Smooth muscle cell (in vitro differentiated cells): ENCODE measurements around the gene YWHAB. TPM values are rescaled to one million over a fixed set of nuclear protein-coding genes. Genes with fewer than 3 reads are reported as not detected.

ENCODE experiments used
- DNase-seq: peaks from one replicate; lab custom pipeline; 2025; ENCODE audit not compliant: unreplicated experiment; lab: John Stamatoyannopoulos, UW
- H2AFZ ChIP-seq: fragments of 200-600 bp; sonication (generic); 2 replicates; pipeline ENCODE4 v1.6.0; 2016; ENCODE audit warnings: antibody characterized with exemption, low read depth, mild to moderate bottlenecking
- H3F3A ChIP-seq: fragments of 200-600 bp; sonication (generic); 2 replicates; pipeline ENCODE4 v1.6.0; 2017; ENCODE audit warnings: antibody characterized with exemption, low read depth
- H3K27ac ChIP-seq: fragments of 200-600 bp; sonication (generic); 2 replicates; pipeline ENCODE4 v1.5.1; 2016; ENCODE audit warnings: low read depth, mild to moderate bottlenecking
- H3K27me3 ChIP-seq: fragments of 200-600 bp; sonication (generic); 2 replicates; pipeline ENCODE4 v1.6.1; 2016; ENCODE audit warnings: low read depth, mild to moderate bottlenecking
- H3K36me3 ChIP-seq: fragments of 200-600 bp; sonication (generic); 2 replicates; pipeline ENCODE4 v1.5.1; 2016; ENCODE audit warnings: low read depth
- H3K4me1 ChIP-seq: fragments of 200-600 bp; sonication (generic); 2 replicates; pipeline ENCODE4 v1.5.1; 2016; ENCODE audit warnings: low read depth
- H3K4me2 ChIP-seq: fragments of 200-600 bp; sonication (generic); 2 replicates; pipeline ENCODE4 v1.6.0; 2016; ENCODE audit warnings: mild to moderate bottlenecking
- H3K4me3 ChIP-seq: fragments of 200-600 bp; sonication (generic); 2 replicates; pipeline ENCODE4 v1.5.1; 2016; ENCODE audit warnings: mild to moderate bottlenecking
- H3K79me2 ChIP-seq: fragments of 200-600 bp; sonication (generic); 2 replicates; pipeline ENCODE4 v1.6.0; 2016; ENCODE audit warnings: low read depth, mild to moderate bottlenecking
- H3K9ac ChIP-seq: fragments of 200-600 bp; sonication (generic); 2 replicates; pipeline ENCODE4 v1.6.0; 2016; ENCODE audit warnings: low read depth
- H3K9me3 ChIP-seq: fragments of 200-600 bp; sonication (generic); replicated peaks from 2 replicates; pipeline ENCODE4 v1.5.1; 2016; ENCODE audit warnings: low read depth
- H4K20me1 ChIP-seq: fragments of 200-600 bp; sonication (generic); 2 replicates; pipeline ENCODE4 v1.6.0; 2016; ENCODE audit warnings: low read depth
- CTCF ChIP-seq: fragments of 200-600 bp; sonication (generic); IDR thresholded peaks from 2 replicates; pipeline ENCODE4 v1.5.1; 2017; ENCODE audit warnings: borderline replicate concordance, mild to moderate bottlenecking, antibody characterized with exemption; ENCODE audit not compliant: insufficient read depth, poor library complexity, severe bottlenecking
- WGBS: methylation state at CpG from one replicate; pipeline ENCODE4 v1.1.7; 2016; ENCODE audit warnings: low lambda C conversion rate; 5-methylcytosine and 5-hydroxymethylcytosine counted together
- polyA plus RNA-seq: library from polyadenylated mRNA; unstranded; fragments of >200 nt; fragmentation: Nextera tagmentation; extraction: Ambion mirVana; gene quantifications from 2 replicates; pipeline ENCODE4 v1.2.1, GENCODE V29; 2016
- total RNA-seq: library from RNA; depleted of rRNA; stranded (reverse); fragments of >200 nt; gene quantifications from 2 replicates; pipeline ENCODE4 v1.2.3, GENCODE V29; 2014

YWHAB gene
- total and polyA plus RNA-seq, 2 experiments from 2014 or later = 99.8 to 226 TPM

GRCh38 chr20:44912189-44912588, 26.7 kb downstream of the YWHAB start:
- H3K79me2 ChIP-seq = no peaks in the 10 kb centered on the region
- no peak for TF ChIP-seq CTCF
- no peak overlapping the region for H3K27ac ChIP-seq
- H3K36me3 ChIP-seq = peaks cover 7% of the 10 kb centered on the region
- no peak overlapping the region for H3K4me2 ChIP-seq
- WGBS = 98% methylated on average over 2 of the region's 2 CpGs
- peaks cover 9% of the 10 kb centered on the region for H3K4me1 ChIP-seq
- H4K20me1 ChIP-seq = no peaks in the 10 kb centered on the region
- no peak overlapping the region for H3K4me3 ChIP-seq
- no peak overlapping the region for H2AFZ ChIP-seq
- no peaks in the 10 kb centered on the region for H3K9me3 ChIP-seq
- no peak for DNase-seq
- H3K9ac ChIP-seq = no peak overlapping the region
- H3K27me3 ChIP-seq = no peaks in the 10 kb centered on the region
- peaks cover 15% of the 10 kb centered on the region for H3F3A ChIP-seq

GRCh38 chr20:44914924-44915323, 29.4 kb downstream of the YWHAB start:
- peaks cover 7% of the 10 kb centered on the region for H3K36me3 ChIP-seq

GRCh38 chr20:44916586-44916985, 31.1 kb downstream of the YWHAB start:
- no peaks in the 10 kb centered on the region for H4K20me1 ChIP-seq
- H3F3A ChIP-seq = no peaks in the 10 kb centered on the region
- no peak overlapping the region for H3K4me2 ChIP-seq
- peaks cover 7% of the 10 kb centered on the region for H3K36me3 ChIP-seq
- H3K9ac ChIP-seq = no peak overlapping the region
- H3K4me1 ChIP-seq = no peaks in the 10 kb centered on the region
- no peaks in the 10 kb centered on the region for H3K27me3 ChIP-seq
- no peaks in the 10 kb centered on the region for H3K9me3 ChIP-seq
- no peak for TF ChIP-seq CTCF
- 97% methylated on average over 12 of the region's 12 CpGs for WGBS
- DNase-seq = no peak
- no peak overlapping the region for H3K27ac ChIP-seq
- no peak overlapping the region for H3K4me3 ChIP-seq
- no peaks in the 10 kb centered on the region for H3K79me2 ChIP-seq
- no peak overlapping the region for H2AFZ ChIP-seq

More at GRCh38 chr20:44914924-44915323, 29.4 kb downstream of the YWHAB start:
- Histone ChIP-seq H3K27ac (no peak overlapping the region), H3K9ac (no peak overlapping the region), H2AFZ (no peak overlapping the region), H3K9me3 (no peaks in the 10 kb centered on the region), H3F3A (no peaks in the 10 kb centered on the region), H3K27me3 (no peaks in the 10 kb centered on the region), H3K4me1 (peaks cover 9% of the 10 kb centered on the region), H3K79me2 (no peaks in the 10 kb centered on the region), H3K4me3 (no peak overlapping the region), H4K20me1 (no peaks in the 10 kb centered on the region), H3K4me2 (no peak overlapping the region)
- no peak for TF ChIP-seq CTCF
- DNase-seq = no peak
- WGBS = 89% methylated on average over 1 of the region's 1 CpG

GRCh38 chr20:44917399-44917798, 31.9 kb downstream of the YWHAB start:
- Histone ChIP-seq H3K4me2 (no peak overlapping the region), H3K27ac (no peak overlapping the region), H3K4me3 (no peak overlapping the region), H3K4me1 (no peaks in the 10 kb centered on the region), H3K27me3 (no peaks in the 10 kb centered on the region), H2AFZ (no peak overlapping the region), H3K79me2 (no peaks in the 10 kb centered on the region), H3K9ac (no peak overlapping the region), H3K36me3 (peaks cover 7% of the 10 kb centered on the region), H3F3A (no peaks in the 10 kb centered on the region), H3K9me3 (no peaks in the 10 kb centered on the region), H4K20me1 (no peaks in the 10 kb centered on the region)
- WGBS = 97% methylated on average over 2 of the region's 2 CpGs
- no peak for TF ChIP-seq CTCF
- DNase-seq = no peak
